GM12864 (cell line): ENCODE measurements around the gene ATP8A2.

Experiments used
- DNase-seq: peaks from one replicate; pipeline ENCODE4 v3.0.0-alpha.2; 2011; ENCODE audit warnings: low read depth
- H3K4me3 ChIP-seq: 2 replicates; pipeline ENCODE4 v1.5.1; 2011; ENCODE audit warnings: mild to moderate bottlenecking, low read depth, low read length, control low read depth
- CTCF ChIP-seq: IDR thresholded peaks from 2 replicates; pipeline ENCODE4 v1.5.1; 2011; ENCODE audit warnings: low read depth, mild to moderate bottlenecking, moderate library complexity, low read length, control low read depth, inconsistent platforms; ENCODE audit errors: missing control alignments

ATP8A2 gene

GRCh38 chr13:25871389-25872125 is 499.8 kb downstream of the ATP8A2 start:
- no peak for DNase-seq
- TF ChIP-seq CTCF = no peak
- no peak overlapping the region for H3K4me3 ChIP-seq

GRCh38 chr13:25872481-25873241 is 500.9 kb downstream of the ATP8A2 start:
- no peak for DNase-seq
- H3K4me3 ChIP-seq = no peak overlapping the region
- TF ChIP-seq CTCF = no peak

GRCh38 chr13:25873242-25873612 is 501.5 kb downstream of the ATP8A2 start:
- no peak overlapping the region for H3K4me3 ChIP-seq
- no peak for TF ChIP-seq CTCF
- no peak for DNase-seq

- no peak for TF ChIP-seq CTCF
- no peak for DNase-seq
- no peak overlapping the region for H3K4me3 ChIP-seq
Observed at GRCh38 chr13:25874064-25874737, 502.4 kb downstream of the ATP8A2 start.

GRCh38 chr13:25874907-25875306 is 503.1 kb downstream of the ATP8A2 start:
- no peak for TF ChIP-seq CTCF
- DNase-seq = no peak
- no peak overlapping the region for H3K4me3 ChIP-seq

- H3K4me3 ChIP-seq = no peak overlapping the region
- DNase-seq = no peak
- TF ChIP-seq CTCF = no peak
Observed at GRCh38 chr13:25876247-25876646, 504.5 kb downstream of the ATP8A2 start.
